Measurements from ENCODE around the gene HAO1. TPM values are rescaled to one million over a fixed set of nuclear protein-coding genes. Genes with fewer than 3 reads are reported as not detected.

The HAO1 gene
- not detected for total RNA-seq

DNA sequence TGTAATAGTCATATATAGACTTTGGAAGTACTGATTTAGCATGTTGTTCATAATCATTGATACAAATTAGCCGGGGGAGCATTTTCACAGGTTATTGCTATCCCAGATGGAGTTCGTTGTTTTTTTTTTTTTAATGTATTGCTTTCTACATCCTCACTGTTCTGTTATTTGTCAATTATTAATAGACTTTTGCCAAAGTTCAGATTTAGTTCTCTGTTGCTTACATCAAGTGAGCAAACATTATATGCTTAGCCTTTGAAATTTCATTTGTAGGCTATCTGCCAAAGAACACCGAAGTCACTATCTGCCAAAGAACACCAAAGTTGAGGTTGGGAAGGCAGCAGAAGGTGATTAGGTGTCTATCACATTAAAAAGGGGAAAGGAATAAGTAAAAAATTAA, at the start of gene HAO1:
Gene HAO1 (minus strand): TSS at position 118 of the 400 bp plus-strand sequence. CDS start 36 bp downstream, at position 82.
- no peak for DNase-seq
- ChIA-PET CTCF (no interaction called here), POLR2A (no interaction called here)
- no peak within 1 kb of the TSS for H3K27ac Mint-ChIP-seq
- no peaks in the 10 kb centered on the region for H3K4me1 Mint-ChIP-seq
- no peaks in the 10 kb centered on the region for H3K9me3 Mint-ChIP-seq
- H3K36me3 Mint-ChIP-seq (ENCODE audit: low read depth), result no peaks in the 10 kb centered on the region
- H3K27me3 Mint-ChIP-seq, result peaks cover 2% of the 10 kb centered on the region
- no peak within 1 kb of the TSS for H3K4me3 Mint-ChIP-seq

DNA sequence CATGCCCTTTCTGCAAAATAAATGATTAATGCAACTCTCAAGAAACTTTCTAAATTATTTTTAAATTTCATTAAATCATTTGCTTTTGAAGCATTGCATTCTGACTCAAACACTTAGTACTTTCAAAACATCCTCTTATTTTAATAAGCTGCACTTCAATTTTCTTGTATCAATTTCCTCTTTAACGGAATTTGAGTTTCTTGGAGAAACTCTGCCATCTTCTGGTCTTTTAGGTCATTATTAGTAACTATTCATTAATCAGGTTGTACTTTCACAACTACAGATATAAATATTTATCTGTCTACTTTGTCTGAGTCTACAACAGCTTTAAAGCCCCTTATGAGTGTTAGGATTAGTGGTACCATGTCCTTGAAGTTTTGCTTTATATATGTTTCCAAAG, 49.1 kb upstream of the HAO1 start:
- Mint-ChIP-seq H3K4me1 (no peaks in the 10 kb centered on the region), H3K27ac (no peak overlapping the region), H3K4me3 (no peak overlapping the region), H3K36me3 (ENCODE audit: low read depth) (peaks cover 26% of the 10 kb centered on the region), H3K27me3 (no peaks in the 10 kb centered on the region), H3K9me3 (peaks cover 9% of the 10 kb centered on the region)
- POLR2A ChIA-PET, result no interaction called here
- CTCF ChIA-PET, result interaction anchor here (1.6 to 2.5 kb wide), 2 partner anchors 9 to 53 kb away, joined by 5 to 10 read pairs; no protein-coding TSS in a partner anchor
- no peak for DNase-seq

DNA sequence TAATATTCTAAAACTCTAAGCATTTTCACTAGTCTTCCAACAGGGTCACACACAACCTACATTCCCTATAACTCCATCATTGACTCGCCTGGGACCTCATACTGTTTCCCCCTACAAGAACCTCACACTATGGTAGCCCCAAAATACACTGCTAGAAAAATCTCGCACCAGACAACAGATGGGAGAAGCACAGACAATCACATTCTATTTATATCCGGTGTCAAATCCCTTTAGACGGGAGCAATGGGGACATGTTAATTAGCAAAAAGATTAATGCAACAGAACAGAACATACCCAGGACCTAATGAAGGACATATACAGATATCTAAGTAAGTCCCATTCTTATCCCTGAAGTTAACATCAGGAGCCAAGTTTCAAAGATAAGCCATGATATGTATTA, 45.7 kb upstream of the HAO1 start:
- H3K27me3 Mint-ChIP-seq, result no peaks in the 10 kb centered on the region
- no peak for DNase-seq
- H3K4me1 Mint-ChIP-seq, result peaks cover 4% of the 10 kb centered on the region
- H3K36me3 Mint-ChIP-seq (ENCODE audit: low read depth), result peaks cover 37% of the 10 kb centered on the region
- H3K4me3 Mint-ChIP-seq, result no peak overlapping the region
- POLR2A ChIA-PET, result no interaction called here
- no peak overlapping the region for H3K27ac Mint-ChIP-seq
- CTCF ChIA-PET, result no interaction called here
- no peaks in the 10 kb centered on the region for H3K9me3 Mint-ChIP-seq

DNA sequence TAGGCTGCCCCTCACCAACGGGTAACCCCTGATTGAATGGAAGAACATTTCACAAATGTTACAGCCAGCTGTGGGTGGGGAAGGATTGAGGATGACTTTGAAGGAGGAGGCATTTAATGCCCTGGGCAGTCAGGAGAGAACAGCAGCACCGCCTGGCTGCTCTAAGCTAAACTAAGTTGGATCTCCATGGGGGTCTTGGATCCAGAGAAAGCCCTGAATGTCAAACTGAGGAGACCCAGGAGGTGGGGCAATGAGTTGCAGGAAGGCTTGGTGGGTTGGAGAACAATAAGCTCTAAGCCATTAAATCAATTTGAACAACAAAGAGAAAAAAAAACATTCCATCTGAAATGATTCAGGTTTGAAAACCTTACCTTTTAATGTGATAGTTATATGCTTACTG, 43.9 kb upstream of the HAO1 start:
- POLR2A ChIA-PET, result no interaction called here
- DNase-seq, result no peak
- Mint-ChIP-seq H3K4me3 (no peak overlapping the region), H3K27me3 (no peaks in the 10 kb centered on the region), H3K9me3 (no peaks in the 10 kb centered on the region), H3K4me1 (peaks cover 15% of the 10 kb centered on the region), H3K27ac (no peak overlapping the region), H3K36me3 (ENCODE audit: low read depth) (peaks cover 41% of the 10 kb centered on the region)
- CTCF ChIA-PET, result interaction anchor here (1.6 kb wide), 1 partner anchor 59 kb away, joined by 4 read pairs; no protein-coding TSS in a partner anchor

DNA sequence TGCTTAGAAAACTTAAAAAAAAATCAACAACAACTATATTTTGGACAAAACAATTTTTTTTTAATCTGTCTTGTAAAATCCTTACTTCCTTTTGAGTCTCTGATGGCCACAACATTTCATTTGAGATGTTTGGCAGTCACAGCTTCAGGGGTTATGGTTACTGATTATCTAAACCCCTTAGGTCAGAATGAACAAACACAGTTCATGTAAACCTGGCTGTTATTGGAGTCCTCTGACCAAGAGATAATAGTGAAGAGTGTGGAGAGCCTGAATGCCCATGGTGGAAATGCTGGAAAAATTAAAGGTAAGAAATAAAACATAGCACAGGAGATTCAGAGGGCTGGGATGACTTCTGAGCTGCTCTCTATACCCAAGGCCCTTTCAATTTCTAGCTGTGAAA, 41.1 kb upstream of the HAO1 start:
- CTCF ChIA-PET, result interaction anchor here (2.8 kb wide), 1 partner anchor 8 kb away, joined by 10 read pairs; no protein-coding TSS in a partner anchor
- POLR2A ChIA-PET, result no interaction called here
- H3K36me3 Mint-ChIP-seq (ENCODE audit: low read depth), result peaks cover 41% of the 10 kb centered on the region
- no peak overlapping the region for H3K4me3 Mint-ChIP-seq
- H3K4me1 Mint-ChIP-seq, result peaks cover 15% of the 10 kb centered on the region
- DNase-seq, result no peak
- H3K9me3 Mint-ChIP-seq, result no peaks in the 10 kb centered on the region
- no peaks in the 10 kb centered on the region for H3K27me3 Mint-ChIP-seq
- H3K27ac Mint-ChIP-seq, result no peak overlapping the region

DNA sequence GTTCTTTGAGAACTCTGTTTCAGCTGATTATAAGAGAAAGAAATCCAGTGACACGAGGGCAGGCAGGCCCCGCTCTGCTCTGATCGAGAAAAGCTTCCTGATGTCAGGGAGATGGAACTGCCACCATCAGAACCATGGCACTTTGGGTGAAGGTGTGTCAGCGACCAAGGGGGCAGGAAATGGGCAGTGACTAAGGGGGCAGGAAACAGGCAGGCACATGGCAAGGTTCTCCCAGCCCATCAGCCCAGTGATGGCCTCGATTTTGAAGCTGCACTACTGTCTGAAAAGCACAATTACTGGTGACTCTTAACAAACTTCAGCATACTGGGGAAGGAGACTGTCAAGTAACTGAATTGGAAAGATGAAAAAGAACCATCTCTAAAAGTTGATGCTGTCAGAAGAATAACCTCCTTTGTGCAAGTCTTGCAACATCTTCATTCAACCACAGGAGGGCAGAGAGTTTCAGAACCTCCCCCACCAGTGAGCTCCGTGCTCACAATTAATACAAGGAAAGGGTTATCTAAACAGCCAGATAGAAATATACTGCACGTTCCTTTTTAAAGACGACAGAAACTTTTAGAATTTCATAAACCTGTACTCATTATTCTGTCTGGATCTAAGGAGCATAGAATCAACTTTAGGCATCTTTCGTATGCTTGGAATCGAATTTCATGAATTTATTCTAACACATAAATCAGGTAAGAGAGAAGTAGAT, 40.2 kb upstream of the HAO1 start:
- peak overlapping the region; percentile 3 for H3K27ac Mint-ChIP-seq

DNA sequence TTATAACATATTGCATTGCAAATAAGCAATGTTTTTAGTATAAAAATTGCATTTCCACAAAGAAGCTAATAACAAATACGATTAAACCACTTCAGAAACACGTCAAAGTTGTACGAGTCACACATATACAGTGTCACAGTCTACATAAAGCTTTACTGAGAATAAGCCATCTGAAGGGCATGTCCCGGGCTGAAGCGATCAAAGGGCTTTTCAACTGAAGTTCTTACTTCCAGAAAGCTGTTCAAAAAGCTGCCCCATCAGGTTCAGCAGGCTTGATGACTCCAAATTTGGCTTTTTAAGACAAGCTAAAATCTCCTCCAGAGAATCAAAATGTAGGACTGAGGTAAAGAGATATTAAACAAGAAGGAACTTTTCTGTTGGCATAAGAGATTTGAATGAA, 37.5 kb upstream of the HAO1 start:
- no peak for DNase-seq
- ChIA-PET CTCF (no interaction called here), POLR2A (no interaction called here)
- Mint-ChIP-seq H3K9me3 (no peaks in the 10 kb centered on the region), H3K36me3 (ENCODE audit: low read depth) (peaks cover 31% of the 10 kb centered on the region), H3K27me3 (peaks cover 2% of the 10 kb centered on the region), H3K4me1 (peaks cover 15% of the 10 kb centered on the region), H3K27ac (no peak overlapping the region), H3K4me3 (no peak overlapping the region)

More for the DNA sequence above, 40.2 kb upstream of the HAO1 start:
- no peaks in the 10 kb centered on the region for H3K27me3 Mint-ChIP-seq
- peaks cover 37% of the 10 kb centered on the region for H3K36me3 Mint-ChIP-seq (ENCODE audit: low read depth)
- no peak overlapping the region for H3K4me3 Mint-ChIP-seq
- ChIA-PET CTCF (interaction anchor here (0.6 to 2.8 kb wide), 4 partner anchors 9 to 742 kb away, joined by 3 to 10 read pairs (median 3); no protein-coding TSS in a partner anchor), POLR2A (no interaction called here)
- H3K9me3 Mint-ChIP-seq, result no peaks in the 10 kb centered on the region
- peak; percentile 21 for DNase-seq
- peaks cover 15% of the 10 kb centered on the region for H3K4me1 Mint-ChIP-seq

DNA sequence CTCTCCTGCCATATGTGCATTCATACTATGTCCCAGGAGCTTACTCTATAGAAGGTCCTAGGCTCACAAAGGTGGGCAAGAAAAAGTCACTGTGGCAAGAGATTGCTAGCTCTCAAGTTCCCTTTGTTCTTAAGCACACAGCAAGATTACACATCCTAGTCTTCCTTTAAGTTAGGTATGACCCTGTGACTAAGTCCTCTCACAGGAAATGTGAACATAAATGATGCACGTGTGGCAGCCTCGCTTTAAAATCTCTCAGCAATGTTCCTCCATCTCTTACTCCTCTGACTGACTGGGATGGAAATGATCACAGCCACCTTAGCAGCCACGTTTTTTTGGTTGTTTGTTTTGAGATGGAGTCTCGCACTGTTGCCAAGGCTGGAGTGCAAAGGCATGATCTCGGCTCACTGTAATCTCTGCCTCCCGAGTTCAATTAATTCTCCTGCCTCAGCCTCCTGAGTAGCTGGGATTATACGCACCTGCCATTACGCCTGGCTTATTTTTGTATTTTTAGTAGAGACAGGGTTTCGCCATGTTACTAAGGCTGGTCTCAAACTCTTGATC, 35.7 kb upstream of the HAO1 start:
- POLR2A ChIA-PET, result no interaction called here
- peaks cover 12% of the 10 kb centered on the region for H3K4me1 Mint-ChIP-seq

DNA sequence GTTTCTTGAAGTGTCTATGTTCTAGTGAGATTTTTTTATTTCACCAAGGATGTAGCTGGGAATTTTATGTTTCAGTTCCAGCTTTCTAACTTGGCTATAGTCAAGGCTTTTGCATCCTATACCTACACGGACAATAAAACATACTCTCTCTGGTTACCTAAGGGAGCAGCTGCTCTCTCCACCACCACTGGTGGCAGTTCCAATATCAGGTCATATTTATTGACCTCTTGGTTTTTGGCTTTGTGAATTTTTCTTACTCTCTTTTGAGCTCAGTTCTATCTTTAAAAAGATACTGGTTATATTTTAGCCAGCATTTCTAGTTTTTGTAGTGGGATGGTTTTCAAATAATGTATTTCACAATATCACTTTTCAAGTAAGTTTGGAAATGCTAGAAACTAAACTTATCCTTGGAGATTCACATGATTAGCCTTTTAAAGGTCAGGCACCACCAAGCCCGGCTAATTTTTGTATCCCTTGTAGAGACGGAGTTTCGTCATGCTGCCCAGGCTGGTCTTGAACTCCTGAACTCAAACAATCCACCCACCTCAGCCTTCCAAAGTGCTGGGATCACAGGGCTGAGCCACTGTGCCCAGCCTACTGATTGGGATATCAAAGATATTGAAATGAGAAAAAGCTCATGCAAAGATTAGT, 34.7 kb upstream of the HAO1 start:
- H3K4me1 Mint-ChIP-seq, result peaks cover 1% of the 10 kb centered on the region
- DNase-seq, result no peak
- CTCF ChIA-PET, result interaction anchor here (1.3 kb wide), 1 partner anchor 30 kb away, joined by 3 read pairs; no protein-coding TSS in a partner anchor
- H3K36me3 Mint-ChIP-seq (ENCODE audit: low read depth), result peaks cover 4% of the 10 kb centered on the region
- POLR2A ChIA-PET, result no interaction called here
- H3K4me3 Mint-ChIP-seq, result no peak overlapping the region
- peaks cover 7% of the 10 kb centered on the region for H3K27me3 Mint-ChIP-seq
- no peaks in the 10 kb centered on the region for H3K9me3 Mint-ChIP-seq
- no peak overlapping the region for H3K27ac Mint-ChIP-seq

More for the DNA sequence above, 35.7 kb upstream of the HAO1 start:
- no peaks in the 10 kb centered on the region for H3K9me3 Mint-ChIP-seq
- peaks cover 14% of the 10 kb centered on the region for H3K36me3 Mint-ChIP-seq (ENCODE audit: low read depth)
- CTCF ChIA-PET, result no interaction called here
- H3K4me3 Mint-ChIP-seq, result no peak overlapping the region
- no peak overlapping the region for H3K27ac Mint-ChIP-seq
- H3K27me3 Mint-ChIP-seq, result peaks cover 4% of the 10 kb centered on the region
- DNase-seq, result no peak

DNA sequence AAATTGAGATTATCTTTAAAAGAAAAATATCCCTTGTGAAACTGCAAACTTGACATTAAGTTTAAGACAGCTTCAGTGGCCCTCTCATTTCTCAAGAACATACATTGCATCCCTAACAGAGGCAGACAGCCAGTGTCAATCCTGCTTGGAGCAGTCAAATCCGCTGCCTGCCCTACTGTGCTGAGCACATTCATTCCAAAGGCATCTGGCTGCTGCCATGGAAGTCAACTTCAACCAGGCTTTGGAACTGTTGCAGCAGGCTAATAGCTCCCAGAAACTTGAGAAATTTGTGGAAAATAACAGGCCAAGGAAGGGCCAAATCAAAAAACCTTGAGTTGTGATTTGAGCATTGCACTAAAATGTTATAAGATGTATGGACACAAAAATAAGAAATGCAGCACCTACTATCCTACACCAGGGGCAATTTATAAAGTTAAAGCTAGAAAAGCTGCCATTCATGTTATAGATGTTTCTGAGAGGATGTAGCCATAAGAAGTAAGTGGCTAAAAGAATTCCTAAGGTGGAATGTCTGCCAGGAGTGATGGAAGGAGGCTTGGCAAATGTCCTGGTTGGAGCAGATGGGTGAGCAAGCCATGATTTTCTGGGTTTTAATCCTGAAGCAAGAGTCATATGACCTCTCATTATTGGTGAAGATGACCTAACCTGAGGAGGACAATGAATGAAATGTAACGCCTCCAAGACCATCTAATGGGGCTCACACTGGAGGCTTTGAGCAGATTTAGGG, 31.4 kb upstream of the HAO1 start:
- Mint-ChIP-seq H3K27me3 (peaks cover 7% of the 10 kb centered on the region), H3K4me1 (no peaks in the 10 kb centered on the region), H3K27ac (no peak overlapping the region), H3K36me3 (ENCODE audit: low read depth) (no peaks in the 10 kb centered on the region), H3K4me3 (no peak overlapping the region), H3K9me3 (no peaks in the 10 kb centered on the region)
- POLR2A ChIA-PET, result no interaction called here
- CTCF ChIA-PET, result no interaction called here
- no peak for DNase-seq

DNA sequence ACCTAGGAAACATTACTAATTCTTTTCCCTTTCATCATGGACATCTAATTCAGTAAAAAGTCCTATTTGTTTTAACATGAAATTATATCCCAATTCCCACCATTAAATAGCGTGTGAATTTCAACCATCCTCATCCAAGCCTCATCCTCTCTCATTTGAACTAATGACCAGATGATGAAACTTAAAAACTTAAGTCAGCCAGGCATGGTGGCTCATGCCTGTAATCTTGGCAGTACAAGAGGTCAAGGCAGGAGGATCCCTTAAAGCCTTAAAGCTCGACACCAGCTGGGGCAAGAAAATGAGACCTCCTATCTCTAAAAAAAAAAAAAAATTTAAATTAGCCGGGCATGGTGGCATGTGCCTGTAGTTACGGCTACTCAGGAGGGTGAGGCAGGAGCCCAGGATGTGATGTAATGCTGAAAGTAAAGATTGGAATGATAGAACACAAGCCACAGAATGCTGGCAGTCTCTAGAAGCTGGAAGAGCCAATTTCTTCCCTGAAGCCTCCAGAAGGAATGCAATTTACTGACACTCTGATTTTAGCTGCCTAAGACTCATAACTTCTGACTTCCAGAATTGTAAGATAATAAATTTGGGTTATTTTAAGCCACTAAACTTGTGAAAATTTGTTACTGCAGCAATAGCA, 27.1 kb upstream of the HAO1 start:
- DNase-seq, result no peak
- Mint-ChIP-seq H3K27me3 (peaks cover 5% of the 10 kb centered on the region), H3K36me3 (ENCODE audit: low read depth) (no peaks in the 10 kb centered on the region), H3K4me3 (no peak overlapping the region), H3K4me1 (no peaks in the 10 kb centered on the region), H3K9me3 (no peaks in the 10 kb centered on the region), H3K27ac (no peak overlapping the region)
- CTCF ChIA-PET, result interaction anchor here (0.7 kb wide), 1 partner anchor 31 kb away, joined by 3 read pairs; no protein-coding TSS in a partner anchor
- POLR2A ChIA-PET, result no interaction called here

DNA sequence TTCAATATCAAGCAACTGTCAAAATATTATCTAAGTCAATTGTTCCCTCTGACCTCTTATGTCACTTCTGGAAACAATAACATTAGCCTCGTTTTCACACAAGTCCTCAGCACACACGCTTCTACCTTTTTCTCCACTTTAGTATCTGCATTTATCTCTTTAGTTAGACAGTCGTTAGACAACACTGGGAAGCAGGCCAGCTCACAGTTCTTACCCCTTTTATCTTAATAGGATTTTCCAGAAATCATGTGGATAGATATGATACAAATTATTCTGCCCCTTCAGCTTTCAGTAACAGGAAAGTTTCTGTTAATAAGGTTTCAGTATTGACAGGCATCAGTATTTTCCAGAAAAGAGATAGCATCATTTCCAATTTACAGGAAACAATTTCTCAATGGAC, 25.9 kb upstream of the HAO1 start:
- Mint-ChIP-seq H3K36me3 (ENCODE audit: low read depth) (no peaks in the 10 kb centered on the region), H3K27me3 (peaks cover 4% of the 10 kb centered on the region)
- CTCF ChIA-PET, result no interaction called here

DNA sequence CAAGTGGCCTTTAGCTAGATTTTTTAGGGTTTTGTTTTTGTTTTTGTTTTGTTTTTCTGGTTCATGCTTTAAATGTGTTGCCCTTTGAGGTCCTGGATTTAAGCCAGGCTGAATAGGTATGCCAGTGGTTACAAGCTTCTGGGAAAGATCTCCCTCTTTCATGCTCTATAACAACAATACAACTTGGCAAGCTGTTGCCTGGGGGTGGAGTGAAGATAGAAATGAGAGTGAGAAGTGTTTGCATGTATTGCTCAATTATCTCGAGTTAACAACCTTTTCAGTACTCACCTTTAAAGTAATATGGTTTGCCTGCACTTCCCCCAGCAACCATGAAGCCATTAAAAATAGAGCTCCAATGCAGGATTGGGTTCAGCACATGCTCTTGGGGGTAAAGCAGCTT, 19.2 kb upstream of the HAO1 start:
- ChIA-PET POLR2A (no interaction called here), CTCF (no interaction called here)
- Mint-ChIP-seq H3K27ac (no peak overlapping the region), H3K9me3 (no peaks in the 10 kb centered on the region), H3K4me3 (no peak overlapping the region), H3K36me3 (ENCODE audit: low read depth) (no peaks in the 10 kb centered on the region), H3K4me1 (no peaks in the 10 kb centered on the region), H3K27me3 (peaks cover 2% of the 10 kb centered on the region)
- no peak for DNase-seq

More for the DNA sequence above, 25.9 kb upstream of the HAO1 start:
- Mint-ChIP-seq H3K4me3 (no peak overlapping the region), H3K4me1 (no peaks in the 10 kb centered on the region), H3K27ac (no peak overlapping the region), H3K9me3 (no peaks in the 10 kb centered on the region)
- POLR2A ChIA-PET, result no interaction called here
- DNase-seq, result no peak

Measured in activated CD4-positive, alpha-beta memory T cell treated with anti-CD3 and anti-CD28 coated beads, Interleukin-2, amount 10 ng/mL, durations not matched to agents 7 days and 5 days (primary cell).